Measurements from ENCODE around the gene FILIP1.

Gene FILIP1

DNA sequence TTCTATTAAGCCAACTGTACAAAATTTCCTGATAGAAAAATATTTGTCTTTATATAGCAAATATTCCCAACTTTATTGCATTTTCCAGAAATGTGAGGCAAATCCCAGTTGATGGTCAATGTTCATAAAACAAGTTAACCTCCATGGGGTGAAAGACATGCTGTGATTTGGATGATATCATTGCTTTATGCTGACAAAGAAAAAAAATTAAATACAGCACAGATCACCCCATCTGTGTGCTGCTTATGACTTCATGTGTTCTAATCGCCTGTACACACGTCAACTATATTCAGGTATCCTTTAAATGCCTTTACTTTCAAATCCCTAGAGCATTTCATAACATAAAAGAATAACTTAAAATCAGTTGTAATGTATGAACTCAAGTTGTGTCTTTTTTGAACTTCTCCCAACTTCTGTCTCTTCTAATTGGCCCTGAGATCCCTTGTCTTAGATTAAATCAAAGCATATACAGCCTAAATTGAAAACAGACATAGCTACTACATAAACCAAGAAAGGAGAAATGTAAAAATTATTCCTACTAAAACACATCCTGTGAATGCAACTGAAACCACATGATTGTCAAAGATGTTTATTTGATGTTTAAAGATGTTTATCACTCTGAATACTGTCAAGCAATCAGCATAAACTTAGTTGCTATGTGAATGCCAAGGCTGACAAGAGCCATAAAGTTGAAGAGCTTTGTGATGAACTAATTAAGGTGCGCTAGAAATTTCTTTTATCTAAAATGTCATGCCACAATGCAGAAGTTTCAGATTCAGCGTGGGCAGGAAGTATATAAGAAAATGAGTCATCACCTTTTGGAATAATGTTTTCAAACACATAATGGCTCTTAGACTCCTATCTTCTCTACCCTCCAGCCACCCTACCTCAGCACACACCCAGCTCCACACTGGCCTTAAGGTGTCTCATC lies 68.7 kb downstream of the FILIP1 start:
- Histone ChIP-seq H3K4me3 (replicated peaks; ENCODE audit: insufficient read depth, low read length) (no peak overlapping the region), H3K27me3 (ENCODE audit: insufficient read depth, poor library complexity, severe bottlenecking) (no peaks in the 10 kb centered on the region), H3K27ac (replicated peaks) (no peak overlapping the region)
- TF ChIP-seq, protein P1, sequence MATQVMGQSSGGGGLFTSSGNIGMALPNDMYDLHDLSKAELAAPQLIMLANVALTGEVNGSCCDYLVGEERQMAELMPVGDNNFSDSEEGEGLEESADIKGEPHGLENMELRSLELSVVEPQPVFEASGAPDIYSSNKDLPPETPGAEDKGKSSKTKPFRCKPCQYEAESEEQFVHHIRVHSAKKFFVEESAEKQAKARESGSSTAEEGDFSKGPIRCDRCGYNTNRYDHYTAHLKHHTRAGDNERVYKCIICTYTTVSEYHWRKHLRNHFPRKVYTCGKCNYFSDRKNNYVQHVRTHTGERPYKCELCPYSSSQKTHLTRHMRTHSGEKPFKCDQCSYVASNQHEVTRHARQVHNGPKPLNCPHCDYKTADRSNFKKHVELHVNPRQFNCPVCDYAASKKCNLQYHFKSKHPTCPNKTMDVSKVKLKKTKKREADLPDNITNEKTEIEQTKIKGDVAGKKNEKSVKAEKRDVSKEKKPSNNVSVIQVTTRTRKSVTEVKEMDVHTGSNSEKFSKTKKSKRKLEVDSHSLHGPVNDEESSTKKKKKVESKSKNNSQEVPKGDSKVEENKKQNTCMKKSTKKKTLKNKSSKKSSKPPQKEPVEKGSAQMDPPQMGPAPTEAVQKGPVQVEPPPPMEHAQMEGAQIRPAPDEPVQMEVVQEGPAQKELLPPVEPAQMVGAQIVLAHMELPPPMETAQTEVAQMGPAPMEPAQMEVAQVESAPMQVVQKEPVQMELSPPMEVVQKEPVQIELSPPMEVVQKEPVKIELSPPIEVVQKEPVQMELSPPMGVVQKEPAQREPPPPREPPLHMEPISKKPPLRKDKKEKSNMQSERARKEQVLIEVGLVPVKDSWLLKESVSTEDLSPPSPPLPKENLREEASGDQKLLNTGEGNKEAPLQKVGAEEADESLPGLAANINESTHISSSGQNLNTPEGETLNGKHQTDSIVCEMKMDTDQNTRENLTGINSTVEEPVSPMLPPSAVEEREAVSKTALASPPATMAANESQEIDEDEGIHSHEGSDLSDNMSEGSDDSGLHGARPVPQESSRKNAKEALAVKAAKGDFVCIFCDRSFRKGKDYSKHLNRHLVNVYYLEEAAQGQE (IDR thresholded peaks at IDR 0.05; ENCODE audit: insufficient replicate concordance, low read depth) = no peak
- TF ChIP-seq GABPA (IDR thresholded peaks at IDR 0.05; ENCODE audit: low read depth) (no peak), SPI1 (IDR thresholded peaks at IDR 0.05; ENCODE audit: borderline replicate concordance, low read depth) (no peak), POLR2AphosphoS5 (IDR thresholded peaks at IDR 0.05; ENCODE audit: low read depth) (no peak)
- TF ChIP-seq, protein P2, sequence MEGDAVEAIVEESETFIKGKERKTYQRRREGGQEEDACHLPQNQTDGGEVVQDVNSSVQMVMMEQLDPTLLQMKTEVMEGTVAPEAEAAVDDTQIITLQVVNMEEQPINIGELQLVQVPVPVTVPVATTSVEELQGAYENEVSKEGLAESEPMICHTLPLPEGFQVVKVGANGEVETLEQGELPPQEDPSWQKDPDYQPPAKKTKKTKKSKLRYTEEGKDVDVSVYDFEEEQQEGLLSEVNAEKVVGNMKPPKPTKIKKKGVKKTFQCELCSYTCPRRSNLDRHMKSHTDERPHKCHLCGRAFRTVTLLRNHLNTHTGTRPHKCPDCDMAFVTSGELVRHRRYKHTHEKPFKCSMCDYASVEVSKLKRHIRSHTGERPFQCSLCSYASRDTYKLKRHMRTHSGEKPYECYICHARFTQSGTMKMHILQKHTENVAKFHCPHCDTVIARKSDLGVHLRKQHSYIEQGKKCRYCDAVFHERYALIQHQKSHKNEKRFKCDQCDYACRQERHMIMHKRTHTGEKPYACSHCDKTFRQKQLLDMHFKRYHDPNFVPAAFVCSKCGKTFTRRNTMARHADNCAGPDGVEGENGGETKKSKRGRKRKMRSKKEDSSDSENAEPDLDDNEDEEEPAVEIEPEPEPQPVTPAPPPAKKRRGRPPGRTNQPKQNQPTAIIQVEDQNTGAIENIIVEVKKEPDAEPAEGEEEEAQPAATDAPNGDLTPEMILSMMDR (IDR thresholded peaks at IDR 0.05; ENCODE audit: insufficient read depth, low read length) = no peak
- no peak for DNase-seq (ENCODE audit: low read depth in 1 of 2, low spot score in 1 of 2)

DNA sequence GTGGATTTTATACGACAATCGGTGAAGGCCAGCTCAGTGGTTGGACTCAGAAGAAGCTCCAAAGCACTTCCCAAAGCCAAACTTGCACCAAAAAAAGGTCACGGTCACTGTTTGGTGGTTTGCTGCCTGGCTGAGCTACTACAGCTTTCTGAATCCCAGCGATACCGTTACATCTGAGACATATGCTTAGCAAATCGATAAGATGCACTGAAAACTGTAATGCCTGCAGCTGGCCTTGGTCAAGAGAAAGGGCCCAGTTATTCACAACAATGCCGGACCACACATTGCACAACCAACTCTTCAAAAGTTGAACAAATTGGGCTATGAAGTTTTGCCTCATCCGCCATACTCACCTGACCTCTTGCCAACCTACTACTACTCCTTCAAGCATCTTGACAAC lies 70.2 kb downstream of the FILIP1 start:
- TF ChIP-seq, protein P2 (IDR thresholded peaks at IDR 0.05; ENCODE audit: insufficient read depth, low read length) = no peak
- TF ChIP-seq, protein P1 (IDR thresholded peaks at IDR 0.05; ENCODE audit: insufficient replicate concordance, low read depth) = no peak
- TF ChIP-seq GABPA (IDR thresholded peaks at IDR 0.05; ENCODE audit: low read depth) (no peak), POLR2AphosphoS5 (IDR thresholded peaks at IDR 0.05; ENCODE audit: low read depth) (no peak), SPI1 (IDR thresholded peaks at IDR 0.05; ENCODE audit: borderline replicate concordance, low read depth) (no peak)
- no peak for DNase-seq (ENCODE audit: low read depth in 1 of 2, low spot score in 1 of 2)
- H3K27ac ChIP-seq (replicated peaks) = no peak overlapping the region
- no peak overlapping the region for H3K4me3 ChIP-seq (replicated peaks; ENCODE audit: insufficient read depth, low read length)
- H3K27me3 ChIP-seq (ENCODE audit: insufficient read depth, poor library complexity, severe bottlenecking) = no peaks in the 10 kb centered on the region

DNA sequence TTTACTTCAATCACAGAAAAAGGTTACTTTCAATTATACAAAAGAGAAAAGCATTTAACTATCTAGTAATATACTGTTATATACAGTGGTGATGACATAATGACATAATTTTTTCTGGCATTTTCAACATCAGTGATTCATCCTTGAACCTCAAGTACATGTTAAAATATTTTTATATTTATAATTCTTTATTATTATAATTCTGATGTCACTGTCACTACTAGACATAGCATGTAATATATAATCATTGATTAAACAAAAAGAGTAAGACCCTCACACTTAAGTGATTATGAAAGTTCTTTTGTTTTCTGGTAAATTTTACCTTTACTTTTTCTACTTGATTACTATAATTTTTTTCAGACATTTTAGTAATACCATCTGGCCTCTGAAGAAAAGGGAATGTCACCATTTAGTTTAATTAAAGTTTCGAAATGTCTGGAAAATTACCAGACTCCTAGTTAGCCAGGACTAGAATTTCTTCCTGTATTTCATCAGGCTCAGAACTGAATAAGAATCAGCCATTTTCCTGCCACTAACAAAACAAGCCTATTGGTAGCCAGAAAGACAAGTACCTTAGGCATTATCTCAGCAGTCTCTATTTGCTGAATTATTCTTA lies 71.5 kb downstream of the FILIP1 start:
- no peak overlapping the region for H3K27ac ChIP-seq (replicated peaks)
- no peak for TF ChIP-seq GABPA (IDR thresholded peaks at IDR 0.05; ENCODE audit: low read depth)
- no peak for DNase-seq (ENCODE audit: low read depth in 1 of 2, low spot score in 1 of 2)
- no peaks in the 10 kb centered on the region for H3K27me3 ChIP-seq (ENCODE audit: insufficient read depth, poor library complexity, severe bottlenecking)
- H3K4me3 ChIP-seq (replicated peaks; ENCODE audit: insufficient read depth, low read length) = no peak overlapping the region

DNA sequence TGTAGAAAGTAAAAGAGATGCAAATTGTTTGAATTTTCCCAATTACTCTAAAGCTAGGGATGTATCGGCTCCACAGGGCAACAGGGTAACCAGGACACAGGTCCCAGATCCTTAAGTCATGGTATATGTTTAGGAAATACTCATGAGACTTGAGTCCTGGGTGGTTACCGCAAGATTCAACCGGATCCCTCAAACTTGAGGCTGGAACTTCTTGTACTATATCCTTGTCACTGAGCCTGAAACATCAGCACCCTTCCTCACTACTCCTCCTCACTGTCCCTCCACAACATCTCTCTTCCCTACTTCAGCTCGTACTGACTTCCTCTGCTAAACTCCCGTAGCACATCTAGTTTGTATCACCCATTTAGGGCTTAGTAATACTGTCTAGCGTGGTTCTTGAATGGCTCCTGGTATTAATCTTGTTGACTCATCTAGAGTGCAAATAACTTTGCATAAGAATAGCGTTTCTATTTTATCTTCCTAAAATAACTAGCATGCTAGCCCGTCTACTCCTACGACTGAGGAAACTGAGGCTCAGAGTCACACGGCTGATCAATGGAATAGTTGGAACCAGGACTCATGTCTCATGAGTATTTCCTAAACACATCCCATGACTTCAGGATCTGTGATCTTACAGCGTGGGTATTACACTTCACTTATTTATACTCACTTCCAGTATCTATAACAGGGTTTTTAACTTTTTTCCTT lies 72.1 kb downstream of the FILIP1 start:
- Histone ChIP-seq H3K27ac (replicated peaks) (no peak overlapping the region), H3K4me3 (replicated peaks; ENCODE audit: insufficient read depth, low read length) (no peak overlapping the region), H3K27me3 (ENCODE audit: insufficient read depth, poor library complexity, severe bottlenecking) (no peaks in the 10 kb centered on the region)
- DNase-seq (ENCODE audit: low read depth in 1 of 2, low spot score in 1 of 2) = no peak
- TF ChIP-seq, protein P2 (IDR thresholded peaks at IDR 0.05; ENCODE audit: insufficient read depth, low read length) = no peak
- TF ChIP-seq GABPA (IDR thresholded peaks at IDR 0.05; ENCODE audit: low read depth) = no peak
- TF ChIP-seq, protein P1 (IDR thresholded peaks at IDR 0.05; ENCODE audit: insufficient replicate concordance, low read depth) = no peak
- TF ChIP-seq SPI1 (IDR thresholded peaks at IDR 0.05; ENCODE audit: borderline replicate concordance, low read depth) = no peak
- TF ChIP-seq POLR2AphosphoS5 (IDR thresholded peaks at IDR 0.05; ENCODE audit: low read depth) = no peak

Data from HL-60 (cell line).